A673 (cell line): Measurements from ENCODE around the gene TMEM254. TPM values are rescaled to one million over a fixed set of nuclear protein-coding genes. Genes with fewer than 3 reads are reported as not detected.

Experiments used
- BruUV-seq: library from RNA; stranded (reverse); fragments of 400-500 nt; replicated peaks from 2 replicates; lab custom pipeline; 2021; lab: Mats Ljungman, UMichigan
- CTCF ChIA-PET: fragments of 300-600 bp; sonication (Branson Sonifier 250); formaldehyde crosslinking; loops from one replicate; lab custom pipeline; 2022; ENCODE audit warnings: antibody characterized with exemption; lab: Charles Lee
- POLR2A ChIA-PET: fragments of 300-600 bp; sonication (Branson Sonifier 250); formaldehyde crosslinking; loops from one replicate; lab custom pipeline; 2022; ENCODE audit warnings: antibody characterized with exemption; ENCODE audit not compliant: low non-redundant PET; lab: Charles Lee
- DNase-seq: peaks from one replicate; pipeline ENCODE4 v3.0.0-alpha.2; 2015; ENCODE audit warnings: low spot score
- H3K27ac ChIP-seq: fragments of 200-600 bp; sonication (generic); 2 replicates; pipeline ENCODE4 v1.5.1; 2016; ENCODE audit warnings: mixed run types, low read depth, mild to moderate bottlenecking, mixed read lengths, antibody characterized with exemption, low read length; ENCODE audit not compliant: poor library complexity, severe bottlenecking
- H3K27me3 ChIP-seq: fragments of 200-600 bp; sonication (generic); replicated peaks from 2 replicates; pipeline ENCODE4 v1.6.1; 2017; ENCODE audit warnings: mixed run types, low read depth, mild to moderate bottlenecking, mixed read lengths, antibody characterized with exemption, low read length; ENCODE audit not compliant: insufficient read depth, poor library complexity
- H3K36me3 ChIP-seq: fragments of 200-600 bp; sonication (generic); 2 replicates; pipeline ENCODE4 v1.6.1; 2016; ENCODE audit warnings: mixed run types, mild to moderate bottlenecking, mixed read lengths, antibody characterized with exemption, low read length; ENCODE audit not compliant: insufficient read depth, poor library complexity, severe bottlenecking
- H3K4me1 ChIP-seq: fragments of 200-600 bp; sonication (generic); 2 replicates; pipeline ENCODE4 v1.6.1; 2017; ENCODE audit warnings: mixed run types, mild to moderate bottlenecking, mixed read lengths, antibody characterized with exemption, low read length; ENCODE audit not compliant: insufficient read depth, poor library complexity, severe bottlenecking
- H3K4me3 ChIP-seq: fragments of 200-600 bp; sonication (generic); 2 replicates; pipeline ENCODE4 v1.5.1; 2016; ENCODE audit warnings: low read depth, mixed run types, mild to moderate bottlenecking, mixed read lengths, low read length; ENCODE audit not compliant: poor library complexity, severe bottlenecking
- H3K9me3 ChIP-seq: fragments of 200-600 bp; sonication (generic); 2 replicates; pipeline ENCODE4 v1.6.1; 2016; ENCODE audit warnings: mixed run types, low read depth, mild to moderate bottlenecking, mixed read lengths, antibody characterized with exemption, low read length; ENCODE audit not compliant: poor library complexity, severe bottlenecking
- EZH2 ChIP-seq: fragments of 200-600 bp; sonication (generic); IDR thresholded peaks from 2 replicates; pipeline ENCODE4 v1.6.1; 2017; ENCODE audit warnings: borderline replicate concordance, low read depth, mild to moderate bottlenecking, mixed read lengths, antibody characterized with exemption, low read length; ENCODE audit not compliant: poor library complexity, severe bottlenecking
- intact Hi-C: fragments of 100-400 bp; cut with micrococcal nuclease; formaldehyde crosslinking; loops from one replicate; pipeline ENCODE4 v1.10.0; 2022; ENCODE audit not compliant: unreplicated experiment
- total RNA-seq: library from RNA; stranded (reverse); gene quantifications from 2 replicates; pipeline ENCODE4 v1.2.3, GENCODE V29; 2021
- TF ChIP-seq, protein P1 (sequence below): fragments of 300-800, 200-600 bp; sonication (generic); conservative IDR thresholded peaks from 2 replicates; pipeline ENCODE4 v1.5.1; 2017; ENCODE audit warnings: low read depth, mild to moderate bottlenecking, antibody characterized with exemption, low read length, moderate library complexity, mixed read lengths

TMEM254 gene
- total RNA-seq, 1 experiment from 2014 or later = 12.2 TPM

DNA sequence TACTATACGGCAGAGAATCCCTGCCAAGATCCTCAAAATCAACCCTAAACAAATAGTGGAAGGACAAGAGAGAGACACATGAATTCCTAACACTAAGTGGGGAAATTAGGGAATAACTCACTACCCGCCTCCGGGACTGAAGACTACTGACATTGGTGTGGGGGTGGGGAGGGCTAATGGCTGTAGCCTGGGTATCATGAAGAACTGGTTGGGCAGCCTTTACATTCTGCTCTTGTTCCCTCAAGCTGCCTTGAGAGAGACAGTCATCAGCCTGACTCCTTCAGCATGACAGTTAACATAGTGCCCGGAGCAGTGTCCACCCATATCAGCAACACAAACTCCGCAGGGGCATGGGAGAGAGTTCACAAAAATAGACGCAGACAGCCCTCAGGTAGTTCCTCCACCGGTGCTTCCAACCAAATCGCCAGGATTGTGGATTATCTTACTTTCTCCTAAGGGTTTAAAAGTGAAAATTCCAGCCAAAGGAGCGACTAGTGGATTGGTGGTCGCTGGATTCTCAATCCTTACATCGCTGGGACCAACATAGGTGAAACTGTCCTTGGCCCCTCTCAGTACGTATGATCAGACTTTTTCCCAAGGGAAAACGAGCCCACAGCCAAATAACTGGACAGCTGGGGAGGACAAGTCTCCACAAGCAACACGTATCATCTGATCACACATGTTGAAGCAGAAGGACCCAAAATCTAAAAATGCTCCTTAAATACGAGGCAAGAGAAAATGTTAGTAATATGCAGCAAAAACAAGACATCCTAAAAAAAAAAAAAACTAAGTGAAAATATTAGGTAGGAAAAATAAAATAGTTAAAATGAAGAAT, 22.6 kb downstream of the TMEM254 start:
- BruUV-seq = no TSS peak
- no peak overlapping the region for H3K27ac ChIP-seq
- no peaks in the 10 kb centered on the region for H3K27me3 ChIP-seq
- ChIA-PET POLR2A (no interaction called here), CTCF (interaction anchor here (0.7 kb wide), 1 partner anchor 41 kb away, joined by 4 read pairs; no protein-coding TSS in a partner anchor)
- no peak for TF ChIP-seq EZH2
- TF ChIP-seq, protein P1, sequence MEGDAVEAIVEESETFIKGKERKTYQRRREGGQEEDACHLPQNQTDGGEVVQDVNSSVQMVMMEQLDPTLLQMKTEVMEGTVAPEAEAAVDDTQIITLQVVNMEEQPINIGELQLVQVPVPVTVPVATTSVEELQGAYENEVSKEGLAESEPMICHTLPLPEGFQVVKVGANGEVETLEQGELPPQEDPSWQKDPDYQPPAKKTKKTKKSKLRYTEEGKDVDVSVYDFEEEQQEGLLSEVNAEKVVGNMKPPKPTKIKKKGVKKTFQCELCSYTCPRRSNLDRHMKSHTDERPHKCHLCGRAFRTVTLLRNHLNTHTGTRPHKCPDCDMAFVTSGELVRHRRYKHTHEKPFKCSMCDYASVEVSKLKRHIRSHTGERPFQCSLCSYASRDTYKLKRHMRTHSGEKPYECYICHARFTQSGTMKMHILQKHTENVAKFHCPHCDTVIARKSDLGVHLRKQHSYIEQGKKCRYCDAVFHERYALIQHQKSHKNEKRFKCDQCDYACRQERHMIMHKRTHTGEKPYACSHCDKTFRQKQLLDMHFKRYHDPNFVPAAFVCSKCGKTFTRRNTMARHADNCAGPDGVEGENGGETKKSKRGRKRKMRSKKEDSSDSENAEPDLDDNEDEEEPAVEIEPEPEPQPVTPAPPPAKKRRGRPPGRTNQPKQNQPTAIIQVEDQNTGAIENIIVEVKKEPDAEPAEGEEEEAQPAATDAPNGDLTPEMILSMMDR = no peak
- H3K4me1 ChIP-seq = no peaks in the 10 kb centered on the region
- no peaks in the 10 kb centered on the region for H3K9me3 ChIP-seq
- H3K4me3 ChIP-seq = no peak overlapping the region
- intact Hi-C loops = no loop called here
- DNase-seq = no peak
- no peaks in the 10 kb centered on the region for H3K36me3 ChIP-seq

DNA sequence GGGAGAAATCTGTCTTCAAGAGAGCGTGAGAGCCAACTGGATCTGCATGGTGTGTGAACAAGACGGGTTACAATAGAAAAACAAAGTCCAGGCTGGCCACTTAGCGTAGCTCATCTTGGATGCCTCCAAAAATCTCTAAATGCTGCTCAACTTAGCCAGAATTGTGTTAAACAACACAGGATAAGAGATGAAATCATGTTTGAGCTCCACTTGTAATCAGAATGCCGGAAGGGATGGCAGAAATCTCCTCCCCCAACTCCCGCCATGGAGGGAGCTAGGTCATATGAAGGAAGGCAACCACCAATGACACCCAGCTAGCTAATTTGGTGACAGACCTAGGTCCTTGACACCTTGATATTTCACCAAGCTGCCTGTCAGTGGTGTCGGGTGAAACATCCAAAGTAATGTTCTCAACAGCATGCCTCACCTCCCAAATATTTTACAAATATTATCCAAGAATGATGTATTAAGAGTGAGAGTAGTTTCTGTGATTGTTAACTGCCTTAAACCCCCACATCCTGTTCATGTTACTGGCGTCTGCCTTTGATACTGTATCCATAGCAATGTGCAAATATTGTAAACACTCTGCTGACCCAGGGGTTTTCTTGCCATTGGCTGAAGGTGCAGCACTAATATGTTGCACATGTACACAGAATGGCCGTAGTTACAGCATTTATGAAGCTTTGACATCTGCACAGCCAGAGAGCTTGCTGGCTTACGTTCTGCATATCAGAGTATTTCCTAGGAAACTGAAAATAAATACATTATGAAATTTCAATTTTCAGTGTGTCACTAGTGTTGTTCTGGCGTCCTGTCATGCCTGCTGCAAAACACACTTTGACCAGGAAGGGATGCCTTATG, 25.8 kb downstream of the TMEM254 start:
- H3K9me3 ChIP-seq = peaks cover 8% of the 10 kb centered on the region
- BruUV-seq = no TSS peak
- no peak for DNase-seq
- no peaks in the 10 kb centered on the region for H3K36me3 ChIP-seq
- H3K27ac ChIP-seq = no peak overlapping the region
- no peaks in the 10 kb centered on the region for H3K27me3 ChIP-seq
- CTCF ChIA-PET = no interaction called here
- TF ChIP-seq EZH2 = no peak
- TF ChIP-seq, protein P1 = no peak
- POLR2A ChIA-PET = no interaction called here
- H3K4me1 ChIP-seq = no peaks in the 10 kb centered on the region
- H3K4me3 ChIP-seq = no peak overlapping the region
- intact Hi-C loops = no loop called here

DNA sequence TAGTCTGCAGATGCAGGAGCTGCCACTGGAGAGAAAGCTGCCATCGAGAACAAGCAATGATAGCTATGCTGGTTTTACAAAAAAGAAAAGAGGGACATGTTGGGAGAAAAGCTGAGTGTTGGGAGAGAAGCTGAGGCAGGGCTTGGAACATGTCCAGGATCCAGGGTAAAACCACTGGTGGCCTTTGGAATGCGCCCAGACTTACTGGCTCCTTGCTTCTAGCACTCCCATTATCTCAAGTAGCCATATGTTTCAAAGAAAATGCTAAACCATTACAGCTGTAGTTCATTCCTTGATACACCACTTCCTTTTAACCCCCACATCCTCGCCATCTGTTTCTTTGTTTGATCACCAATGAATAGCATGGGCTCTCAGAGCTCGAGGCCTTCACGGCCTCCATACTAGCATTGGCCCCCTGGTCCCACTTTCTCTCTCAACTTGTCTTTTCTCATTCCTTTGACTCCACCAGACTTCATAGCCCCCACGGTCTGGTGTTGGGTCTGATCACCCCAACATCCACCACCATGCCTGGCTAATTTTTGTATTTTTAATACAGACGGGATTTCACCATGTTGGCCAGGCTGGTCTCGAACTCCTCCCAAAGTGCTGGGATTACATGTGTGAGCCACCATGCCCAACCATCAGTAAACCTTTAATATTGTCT, 30.2 kb downstream of the TMEM254 start:
- no peak for DNase-seq
- intact Hi-C loops = no loop called here
- no peak overlapping the region for H3K27ac ChIP-seq
- no TSS peak for BruUV-seq
- peaks cover 8% of the 10 kb centered on the region for H3K9me3 ChIP-seq
- POLR2A ChIA-PET = no interaction called here
- no peaks in the 10 kb centered on the region for H3K27me3 ChIP-seq
- TF ChIP-seq, protein P1 = no peak
- no peak for TF ChIP-seq EZH2
- H3K4me1 ChIP-seq = no peaks in the 10 kb centered on the region
- CTCF ChIA-PET = no interaction called here
- no peak overlapping the region for H3K4me3 ChIP-seq
- no peaks in the 10 kb centered on the region for H3K36me3 ChIP-seq
